NT2/D1 (cell line): Measurements from ENCODE around the gene SLC28A2.

Experiments
- YY1 ChIP-seq: IDR thresholded peaks from 2 replicates; pipeline ENCODE4 v1.6.1; 2011; ENCODE audit not compliant: insufficient read length, insufficient read depth
- ZNF274 ChIP-seq: IDR thresholded peaks from 2 replicates; pipeline ENCODE4 v1.6.1; 2011; ENCODE audit warnings: mild to moderate bottlenecking, low read depth, low read length

GRCh38 chr15:45314960-45315359 lies 62.9 kb downstream of the SLC28A2 start:
- TF ChIP-seq ZNF274 = no peak
- no peak for TF ChIP-seq YY1
